ENCODE measurements around the gene RAB8A.

DNA sequence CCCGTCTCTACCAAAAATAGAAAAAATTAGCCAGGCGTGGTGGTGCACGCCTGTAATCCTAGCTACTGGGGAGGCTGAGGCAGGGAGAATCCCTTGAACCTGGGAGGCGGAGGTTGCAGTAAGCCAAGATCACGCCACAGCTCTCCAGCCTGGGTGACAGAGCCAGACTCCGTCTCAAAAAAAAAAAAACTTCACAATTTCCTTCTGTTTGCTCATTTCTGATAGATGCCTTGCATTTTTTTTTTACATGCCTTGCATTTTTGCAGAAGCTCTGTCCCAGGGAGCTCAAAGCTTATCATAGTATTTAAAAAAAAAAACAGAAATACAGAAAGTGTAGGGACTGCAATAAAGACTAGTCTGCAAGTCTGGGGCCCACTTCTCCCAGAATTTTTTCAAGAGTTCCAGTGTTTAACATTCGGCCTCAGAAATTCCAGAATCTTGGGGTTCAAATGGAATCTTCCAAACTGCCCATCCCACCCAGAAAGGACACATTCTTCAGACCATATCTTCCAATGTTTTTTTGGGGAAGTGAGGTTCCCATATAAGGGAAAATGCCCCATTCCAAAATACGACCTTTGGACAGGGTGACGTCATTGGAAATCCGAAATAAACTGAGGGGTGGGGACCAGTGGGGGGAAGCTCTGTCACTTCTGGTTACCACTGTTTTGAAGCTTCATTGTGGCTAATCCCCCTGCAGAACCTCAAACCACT is 17.2 kb upstream of the RAB8A start:
- no peak for TF ChIP-seq SUZ12 (IDR thresholded peaks at IDR 0.05)
- no peak for TF ChIP-seq BHLHE40 (IDR thresholded peaks at IDR 0.05; ENCODE audit: borderline replicate concordance)
- TF ChIP-seq TARDBP (IDR thresholded peaks at IDR 0.05), result no peak
- no peak for TF ChIP-seq NFRKB (IDR thresholded peaks at IDR 0.05)
- no peak for TF ChIP-seq ELF4 (IDR thresholded peaks at IDR 0.05)
- TF ChIP-seq SP1 (IDR thresholded peaks at IDR 0.05), result no peak
- TF ChIP-seq CTBP1 (IDR thresholded peaks at IDR 0.05; ENCODE audit: borderline replicate concordance), result no peak

All from HEK293T (cell line).